HepG2 (cell line): ENCODE results near the gene PPM1M. TPM values are rescaled to one million over a fixed set of nuclear protein-coding genes. Genes with fewer than 3 reads are reported as not detected.

Source experiments
- HDAC1 ChIP-seq: sonication (generic); formaldehyde crosslinking; IDR thresholded peaks from 2 replicates; pipeline ENCODE4 v1.5.1; 2020; ENCODE audit warnings: mild to moderate bottlenecking, missing genetic modification reagents
- KMT2B ChIP-seq: IDR thresholded peaks from 2 replicates; pipeline ENCODE4 v1.6.1; 2016; ENCODE audit warnings: missing genetic modification reagents, missing compliant biosample characterization
- LCORL ChIP-seq, 2 experiments: fragments of 450-650 bp in 1 of 2; sonication (generic) in 1 of 2; formaldehyde crosslinking in 1 of 2; IDR thresholded peaks; 2 replicates each; pipeline versions ENCODE4 v1.5.0 to v1.6.1; 2017 to 2020; ENCODE audit warnings: antibody characterized with exemption in 1 of 2, missing genetic modification reagents in 1 of 2
- NCOR1 ChIP-seq: fragments of 200-600 bp; sonication (generic); IDR thresholded peaks from 2 replicates; pipeline ENCODE4 v1.7.0; 2017; ENCODE audit warnings: antibody characterized with exemption, low read length, borderline replicate concordance
- ONECUT2 ChIP-seq: sonication (generic); formaldehyde crosslinking; IDR thresholded peaks from 2 replicates; pipeline ENCODE4 v1.4.0; 2020; ENCODE audit warnings: missing genetic modification reagents
- SRSF4 ChIP-seq: fragments of 200-400 bp; formaldehyde crosslinking; IDR thresholded peaks from one replicate; pipeline ENCODE4 v1.6.1; 2018; ENCODE audit warnings: mild to moderate bottlenecking, low read depth, low read length, moderate library complexity; ENCODE audit not compliant: poor library complexity, severe bottlenecking
- SUZ12 ChIP-seq: fragments of 150-350 bp; IDR thresholded peaks from 2 replicates; pipeline ENCODE4 v1.6.1; 2014; ENCODE audit warnings: low read depth, low read length
- ZFP41 ChIP-seq: sonication (generic); formaldehyde crosslinking; IDR thresholded peaks from 2 replicates; pipeline ENCODE4 v1.4.0; 2020; ENCODE audit warnings: mild to moderate bottlenecking, missing genetic modification reagents, borderline replicate concordance
- ZNF124 ChIP-seq: sonication (generic); formaldehyde crosslinking; IDR thresholded peaks from 2 replicates; pipeline ENCODE4 v1.4.0; 2020; ENCODE audit warnings: missing genetic modification reagents
- ZNF138 ChIP-seq: sonication (generic); formaldehyde crosslinking; IDR thresholded peaks from 2 replicates; pipeline ENCODE4 v1.5.0; 2020; ENCODE audit warnings: mild to moderate bottlenecking, low read depth, missing genetic modification reagents
- ZNF160 ChIP-seq: sonication (generic); formaldehyde crosslinking; IDR thresholded peaks from 2 replicates; pipeline ENCODE4 v1.8.0; 2022; ENCODE audit warnings: mild to moderate bottlenecking, inconsistent platforms, missing genetic modification reagents
- ZNF703 ChIP-seq: sonication (generic); formaldehyde crosslinking; IDR thresholded peaks from 2 replicates; pipeline ENCODE4 v1.5.1; 2020; ENCODE audit warnings: missing genetic modification reagents, mild to moderate bottlenecking, moderate library complexity, borderline replicate concordance
- ZNF724P ChIP-seq: sonication (generic); formaldehyde crosslinking; IDR thresholded peaks from 2 replicates; pipeline ENCODE4 v1.8.0; 2022; ENCODE audit warnings: missing genetic modification reagents, borderline replicate concordance
- ZNF766 ChIP-seq: sonication (generic); formaldehyde crosslinking; IDR thresholded peaks from 2 replicates; pipeline ENCODE4 v1.5.0; 2020; ENCODE audit warnings: missing genetic modification reagents, borderline replicate concordance
- ZNF773 ChIP-seq: sonication (generic); formaldehyde crosslinking; IDR thresholded peaks from 2 replicates; pipeline ENCODE4 v1.4.0; 2020; ENCODE audit warnings: missing genetic modification reagents, borderline replicate concordance
- ZNF841 ChIP-seq: sonication (generic); formaldehyde crosslinking; IDR thresholded peaks from 2 replicates; pipeline ENCODE4 v1.8.1; 2023; ENCODE audit warnings: missing genetic modification reagents, borderline replicate concordance
- polyA plus RNA-seq, 8 experiments: library from polyadenylated mRNA; depleted of rRNA in 3 of 8; stranded (reverse) in 7 of 8; unstranded in 1 of 8; fragments of >200 nt; fragmentation: Illumina TruSeq in 4 of 8; extraction: Trizol in 4 of 8; gene quantifications; 2 replicates each; pipeline versions ENCODE4 v1.2.1 to v1.2.3, GENCODE V29; 2011 to 2016; ENCODE audit warnings: low read depth in 4 of 8, missing spikeins in 1 of 8, mixed read lengths in 1 of 8; ENCODE audit not compliant: insufficient read depth in 1 of 8
- total RNA-seq, 5 experiments: library from RNA; depleted of rRNA; stranded (reverse); fragments of >200 nt; fragmentation: Illumina TruSeq; extraction: Trizol; gene quantifications; 2 replicates each; pipeline ENCODE4 v1.2.3, GENCODE V29; 2016; ENCODE audit warnings: low read depth in 1 of 5
- TF ChIP-seq, protein P1 (sequence below): sonication (generic); formaldehyde crosslinking; IDR thresholded peaks from 2 replicates; pipeline ENCODE4 v1.5.0; 2020; ENCODE audit warnings: mild to moderate bottlenecking, missing genetic modification reagents
- TF ChIP-seq, protein P2 (sequence below): sonication (generic); formaldehyde crosslinking; conservative IDR thresholded peaks from 2 replicates; pipeline ENCODE4 v1.5.0; 2020; ENCODE audit warnings: missing genetic modification reagents
- TF ChIP-seq, protein P3 (sequence below): sonication (generic); formaldehyde crosslinking; IDR thresholded peaks from 2 replicates; pipeline ENCODE4 v1.4.0; 2020; ENCODE audit warnings: missing genetic modification reagents
- TF ChIP-seq, protein P4 (sequence below): IDR thresholded peaks from 2 replicates; pipeline ENCODE4 v1.6.1; 2012; ENCODE audit warnings: inconsistent platforms

PPM1M gene
- total and polyA plus RNA-seq, 2 of the 13 experiments (the other 11 are each of a cell fraction or from before 2014, with no cell fraction given): 2.5 to 5.9 TPM

DNA sequence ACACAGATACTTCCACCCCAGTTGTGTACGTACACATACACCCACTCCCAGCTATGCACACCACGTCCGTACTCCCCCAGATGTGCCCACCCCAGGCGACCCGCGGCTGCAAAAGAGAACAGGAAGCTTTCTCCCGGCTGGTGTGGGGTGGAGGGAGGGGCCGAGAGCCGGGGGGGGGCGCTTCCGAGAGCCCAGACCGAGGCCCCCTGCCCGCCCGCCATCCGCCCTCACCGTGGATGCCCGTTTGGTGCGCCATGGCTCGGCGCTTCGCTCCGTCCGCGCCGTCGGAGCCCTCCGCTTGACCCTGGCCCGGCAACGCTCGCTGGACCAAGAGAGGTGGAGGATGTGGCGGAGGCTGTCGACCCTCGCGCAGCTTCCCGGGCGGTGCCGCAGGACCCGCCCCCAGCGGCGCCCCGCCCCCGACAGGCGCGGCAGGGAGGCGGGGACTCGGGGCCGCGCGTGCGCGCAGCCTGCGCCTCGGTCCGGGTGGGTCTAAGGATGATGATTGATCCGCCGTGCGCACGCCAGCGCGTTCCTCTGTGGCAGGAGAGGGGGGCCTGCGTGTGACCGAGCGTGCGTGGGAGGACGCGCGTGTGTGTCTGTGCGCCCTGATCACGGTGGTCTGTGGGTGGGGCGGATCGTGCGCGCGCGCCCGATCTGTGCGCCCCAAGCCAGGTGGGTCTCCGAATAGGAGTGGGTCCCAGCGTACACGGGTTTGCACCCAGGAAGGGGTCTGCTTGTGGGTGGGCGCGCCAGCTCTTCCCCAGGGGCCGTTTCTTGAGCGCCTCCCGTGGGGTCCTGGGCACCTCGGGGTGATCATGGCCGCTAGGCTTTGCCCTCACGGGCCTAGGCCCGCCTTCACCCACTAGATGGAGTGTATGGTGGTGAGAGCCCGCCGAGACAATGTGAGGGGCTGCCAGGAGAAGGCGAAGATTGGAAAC is 6.5 kb upstream of the PPM1M start, which contains the start of gene TWF2 (continued):
- no peak for TF ChIP-seq SUZ12
- TF ChIP-seq ZNF138 (CRISPR knock-in tag): 0 out of 2 replicates have a peak, but pooled peaks have one; percentile 66
- TF ChIP-seq SRSF4: no peak
- 0 out of 2 replicates have a peak, but pooled peaks have one; percentile 45 for TF ChIP-seq ZNF160 (CRISPR knock-in tag)
- TF ChIP-seq KMT2B (CRISPR knock-in tag): peak; percentile 51
- peak; percentile 69; the same call in 1 of the 2 replicates for TF ChIP-seq ZNF766
- TF ChIP-seq, protein P1, sequence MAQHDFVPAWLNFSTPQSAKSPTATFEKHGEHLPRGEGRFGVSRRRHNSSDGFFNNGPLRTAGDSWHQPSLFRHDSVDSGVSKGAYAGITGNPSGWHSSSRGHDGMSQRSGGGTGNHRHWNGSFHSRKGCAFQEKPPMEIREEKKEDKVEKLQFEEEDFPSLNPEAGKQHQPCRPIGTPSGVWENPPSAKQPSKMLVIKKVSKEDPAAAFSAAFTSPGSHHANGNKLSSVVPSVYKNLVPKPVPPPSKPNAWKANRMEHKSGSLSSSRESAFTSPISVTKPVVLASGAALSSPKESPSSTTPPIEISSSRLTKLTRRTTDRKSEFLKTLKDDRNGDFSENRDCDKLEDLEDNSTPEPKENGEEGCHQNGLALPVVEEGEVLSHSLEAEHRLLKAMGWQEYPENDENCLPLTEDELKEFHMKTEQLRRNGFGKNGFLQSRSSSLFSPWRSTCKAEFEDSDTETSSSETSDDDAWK (CRISPR knock-in tag): no peak
- TF ChIP-seq ZNF841 (CRISPR knock-in tag): no peak
- TF ChIP-seq ZNF724P (CRISPR knock-in tag): no peak
- no peak for TF ChIP-seq ZFP41
- TF ChIP-seq, protein P2, sequence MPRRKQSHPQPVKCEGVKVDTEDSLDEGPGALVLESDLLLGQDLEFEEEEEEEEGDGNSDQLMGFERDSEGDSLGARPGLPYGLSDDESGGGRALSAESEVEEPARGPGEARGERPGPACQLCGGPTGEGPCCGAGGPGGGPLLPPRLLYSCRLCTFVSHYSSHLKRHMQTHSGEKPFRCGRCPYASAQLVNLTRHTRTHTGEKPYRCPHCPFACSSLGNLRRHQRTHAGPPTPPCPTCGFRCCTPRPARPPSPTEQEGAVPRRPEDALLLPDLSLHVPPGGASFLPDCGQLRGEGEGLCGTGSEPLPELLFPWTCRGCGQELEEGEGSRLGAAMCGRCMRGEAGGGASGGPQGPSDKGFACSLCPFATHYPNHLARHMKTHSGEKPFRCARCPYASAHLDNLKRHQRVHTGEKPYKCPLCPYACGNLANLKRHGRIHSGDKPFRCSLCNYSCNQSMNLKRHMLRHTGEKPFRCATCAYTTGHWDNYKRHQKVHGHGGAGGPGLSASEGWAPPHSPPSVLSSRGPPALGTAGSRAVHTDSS: no peak
- no peak for TF ChIP-seq ZNF124 (CRISPR knock-in tag)
- no peak for TF ChIP-seq ZNF703
- TF ChIP-seq NCOR1: no peak
- no peak for TF ChIP-seq LCORL (IDR thresholded peaks at IDR 0.05)
- peak; percentile 52; the same call in 1 of the 2 replicates for TF ChIP-seq LCORL (CRISPR knock-in tag; IDR thresholded peaks at IDR 0.05)
- TF ChIP-seq ZNF773 (CRISPR knock-in tag): no peak
- TF ChIP-seq, protein P3, sequence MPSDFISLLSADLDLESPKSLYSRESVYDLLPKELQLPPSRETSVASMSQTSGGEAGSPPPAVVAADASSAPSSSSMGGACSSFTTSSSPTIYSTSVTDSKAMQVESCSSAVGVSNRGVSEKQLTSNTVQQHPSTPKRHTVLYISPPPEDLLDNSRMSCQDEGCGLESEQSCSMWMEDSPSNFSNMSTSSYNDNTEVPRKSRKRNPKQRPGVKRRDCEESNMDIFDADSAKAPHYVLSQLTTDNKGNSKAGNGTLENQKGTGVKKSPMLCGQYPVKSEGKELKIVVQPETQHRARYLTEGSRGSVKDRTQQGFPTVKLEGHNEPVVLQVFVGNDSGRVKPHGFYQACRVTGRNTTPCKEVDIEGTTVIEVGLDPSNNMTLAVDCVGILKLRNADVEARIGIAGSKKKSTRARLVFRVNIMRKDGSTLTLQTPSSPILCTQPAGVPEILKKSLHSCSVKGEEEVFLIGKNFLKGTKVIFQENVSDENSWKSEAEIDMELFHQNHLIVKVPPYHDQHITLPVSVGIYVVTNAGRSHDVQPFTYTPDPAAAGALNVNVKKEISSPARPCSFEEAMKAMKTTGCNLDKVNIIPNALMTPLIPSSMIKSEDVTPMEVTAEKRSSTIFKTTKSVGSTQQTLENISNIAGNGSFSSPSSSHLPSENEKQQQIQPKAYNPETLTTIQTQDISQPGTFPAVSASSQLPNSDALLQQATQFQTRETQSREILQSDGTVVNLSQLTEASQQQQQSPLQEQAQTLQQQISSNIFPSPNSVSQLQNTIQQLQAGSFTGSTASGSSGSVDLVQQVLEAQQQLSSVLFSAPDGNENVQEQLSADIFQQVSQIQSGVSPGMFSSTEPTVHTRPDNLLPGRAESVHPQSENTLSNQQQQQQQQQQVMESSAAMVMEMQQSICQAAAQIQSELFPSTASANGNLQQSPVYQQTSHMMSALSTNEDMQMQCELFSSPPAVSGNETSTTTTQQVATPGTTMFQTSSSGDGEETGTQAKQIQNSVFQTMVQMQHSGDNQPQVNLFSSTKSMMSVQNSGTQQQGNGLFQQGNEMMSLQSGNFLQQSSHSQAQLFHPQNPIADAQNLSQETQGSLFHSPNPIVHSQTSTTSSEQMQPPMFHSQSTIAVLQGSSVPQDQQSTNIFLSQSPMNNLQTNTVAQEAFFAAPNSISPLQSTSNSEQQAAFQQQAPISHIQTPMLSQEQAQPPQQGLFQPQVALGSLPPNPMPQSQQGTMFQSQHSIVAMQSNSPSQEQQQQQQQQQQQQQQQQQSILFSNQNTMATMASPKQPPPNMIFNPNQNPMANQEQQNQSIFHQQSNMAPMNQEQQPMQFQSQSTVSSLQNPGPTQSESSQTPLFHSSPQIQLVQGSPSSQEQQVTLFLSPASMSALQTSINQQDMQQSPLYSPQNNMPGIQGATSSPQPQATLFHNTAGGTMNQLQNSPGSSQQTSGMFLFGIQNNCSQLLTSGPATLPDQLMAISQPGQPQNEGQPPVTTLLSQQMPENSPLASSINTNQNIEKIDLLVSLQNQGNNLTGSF (CRISPR knock-in tag): 0 out of 2 replicates have a peak, but pooled peaks have one; percentile 72
- TF ChIP-seq, protein P4, sequence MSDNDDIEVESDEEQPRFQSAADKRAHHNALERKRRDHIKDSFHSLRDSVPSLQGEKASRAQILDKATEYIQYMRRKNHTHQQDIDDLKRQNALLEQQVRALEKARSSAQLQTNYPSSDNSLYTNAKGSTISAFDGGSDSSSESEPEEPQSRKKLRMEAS: peak; percentile 49
- TF ChIP-seq HDAC1 (CRISPR knock-in tag): peak; percentile 80
- TF ChIP-seq ONECUT2 (CRISPR knock-in tag): peak; percentile 60; the same call in 1 of the 2 replicates
